ENCODE data around the gene STRA8.

The STRA8 gene

DNA sequence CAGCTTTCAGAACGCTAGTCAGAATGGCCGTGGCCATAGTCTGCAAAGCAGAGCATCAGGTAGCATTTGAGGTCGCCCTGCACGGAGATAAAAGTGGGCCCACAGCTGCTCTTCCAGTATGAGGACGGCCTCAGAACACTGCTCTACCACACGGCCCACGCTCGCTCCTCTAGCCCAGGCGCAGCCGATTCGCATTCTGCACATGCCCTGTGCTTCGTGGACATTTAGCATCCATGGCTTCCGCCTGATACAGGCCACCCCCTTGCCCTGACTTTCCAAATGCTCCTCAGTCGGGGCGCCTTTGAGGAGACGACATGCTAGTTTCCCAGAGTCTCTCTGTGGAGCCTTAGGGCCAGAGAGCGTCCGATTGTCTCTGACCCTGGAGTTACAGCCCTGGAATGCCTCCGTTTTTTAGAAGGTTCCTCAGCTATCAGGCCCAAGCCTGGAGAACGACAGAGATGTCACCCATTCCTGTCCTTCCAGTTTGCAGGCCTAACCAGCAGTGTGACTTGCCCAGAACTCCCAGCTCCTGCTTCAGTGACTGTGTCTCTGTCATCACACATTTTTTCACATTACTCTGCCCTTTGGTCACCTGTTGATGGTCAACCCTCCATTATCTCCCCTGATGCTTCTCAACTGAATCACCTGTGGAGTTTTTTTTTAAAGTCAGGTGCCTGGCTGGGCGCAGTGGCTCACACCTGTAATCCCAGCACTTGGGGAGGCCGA, 14.3 kb downstream of the STRA8 start:
- Histone ChIP-seq H3K4me3 (ENCODE audit: insufficient read depth, low read depth, low read length, poor library complexity, severe bottlenecking) (no peak overlapping the region), H3K27me3 (replicated peaks; ENCODE audit: control insufficient read depth, insufficient read depth, low read length, poor library complexity, severe bottlenecking) (no peaks in the 10 kb centered on the region), H3K9me3 (ENCODE audit: control insufficient read depth, low read length) (no peaks in the 10 kb centered on the region), H3K36me3 (ENCODE audit: control insufficient read depth, insufficient read depth, low read length) (no peaks in the 10 kb centered on the region), H3K27ac (ENCODE audit: insufficient read depth, low read length, poor library complexity, severe bottlenecking) (no peak overlapping the region), H3K4me1 (ENCODE audit: control insufficient read depth, insufficient read depth, low read length, poor library complexity, severe bottlenecking) (no peaks in the 10 kb centered on the region)
- DNase-seq: no peak

DNA sequence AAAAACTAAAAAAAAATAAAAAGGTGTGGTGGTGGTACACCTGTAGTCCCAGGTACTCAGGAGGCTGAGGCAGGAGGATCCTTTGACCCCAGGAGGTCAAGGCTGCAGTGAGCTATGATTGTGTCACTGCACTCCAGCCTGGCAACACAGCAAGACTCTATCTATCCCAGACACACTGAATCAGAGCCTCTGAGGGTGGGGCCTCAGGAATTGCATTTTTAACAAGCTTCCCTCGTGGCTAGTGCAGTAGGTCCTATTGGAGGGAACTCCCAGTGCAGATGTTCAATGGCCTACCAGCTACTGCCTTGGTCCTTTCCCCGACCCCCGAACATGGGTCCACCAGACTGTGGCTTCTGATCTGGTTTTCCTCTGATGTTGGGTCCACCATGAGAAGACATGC, 14.9 kb downstream of the STRA8 start:
- no peaks in the 10 kb centered on the region for H3K27me3 ChIP-seq (replicated peaks; ENCODE audit: control insufficient read depth, insufficient read depth, low read length, poor library complexity, severe bottlenecking)
- H3K4me1 ChIP-seq (ENCODE audit: control insufficient read depth, insufficient read depth, low read length, poor library complexity, severe bottlenecking): no peaks in the 10 kb centered on the region
- DNase-seq: no peak
- H3K4me3 ChIP-seq (ENCODE audit: insufficient read depth, low read depth, low read length, poor library complexity, severe bottlenecking): no peak overlapping the region
- no peaks in the 10 kb centered on the region for H3K36me3 ChIP-seq (ENCODE audit: control insufficient read depth, insufficient read depth, low read length)
- H3K9me3 ChIP-seq (ENCODE audit: control insufficient read depth, low read length): no peaks in the 10 kb centered on the region
- H3K27ac ChIP-seq (ENCODE audit: insufficient read depth, low read length, poor library complexity, severe bottlenecking): no peak overlapping the region

DNA sequence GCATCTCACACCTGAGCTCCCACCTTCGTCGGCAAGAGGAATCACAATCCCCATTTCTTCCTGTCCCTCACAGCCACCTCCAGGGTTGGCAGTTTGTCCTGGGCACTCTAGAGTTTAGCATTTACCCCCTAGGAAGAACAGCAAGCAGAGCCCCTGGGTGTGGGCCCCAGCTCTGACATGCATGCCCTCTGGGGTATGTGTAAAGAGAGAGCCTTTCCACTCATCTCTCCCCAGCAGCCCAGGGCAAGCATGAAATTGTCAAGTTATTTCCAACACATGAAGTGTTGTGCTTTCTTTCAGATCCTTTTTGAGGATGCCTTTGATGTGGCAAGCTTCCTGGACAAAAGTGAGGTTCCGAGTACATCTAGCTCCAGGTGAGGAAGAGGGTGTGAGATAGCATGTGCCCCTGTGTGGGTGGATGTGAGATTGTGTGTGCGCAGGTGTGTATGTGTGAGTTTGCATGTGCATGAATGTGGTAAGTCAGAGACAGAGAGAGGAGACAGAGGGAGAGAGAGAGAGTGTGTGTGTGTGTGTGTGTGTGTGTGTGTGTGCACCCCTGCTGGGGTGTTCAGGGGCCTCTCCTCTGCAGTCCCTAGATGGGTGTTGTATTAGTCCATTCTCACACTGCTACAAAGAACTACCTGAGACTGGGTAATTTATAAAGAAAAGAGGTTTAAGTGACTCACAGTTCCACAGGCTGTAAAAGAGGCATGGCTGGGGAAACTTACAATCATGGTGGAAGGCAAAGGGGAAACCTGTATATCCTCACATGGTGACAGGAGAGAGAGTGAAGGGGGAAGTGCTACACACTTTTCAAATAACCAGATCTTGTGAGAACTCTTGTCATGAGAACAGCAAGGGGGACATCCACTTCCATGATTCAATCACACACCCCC, 18.1 kb downstream of the STRA8 start:
- no peak for DNase-seq
- Histone ChIP-seq H3K4me3 (ENCODE audit: insufficient read depth, low read depth, low read length, poor library complexity, severe bottlenecking) (no peak overlapping the region), H3K4me1 (ENCODE audit: control insufficient read depth, insufficient read depth, low read length, poor library complexity, severe bottlenecking) (no peaks in the 10 kb centered on the region)

DNA sequence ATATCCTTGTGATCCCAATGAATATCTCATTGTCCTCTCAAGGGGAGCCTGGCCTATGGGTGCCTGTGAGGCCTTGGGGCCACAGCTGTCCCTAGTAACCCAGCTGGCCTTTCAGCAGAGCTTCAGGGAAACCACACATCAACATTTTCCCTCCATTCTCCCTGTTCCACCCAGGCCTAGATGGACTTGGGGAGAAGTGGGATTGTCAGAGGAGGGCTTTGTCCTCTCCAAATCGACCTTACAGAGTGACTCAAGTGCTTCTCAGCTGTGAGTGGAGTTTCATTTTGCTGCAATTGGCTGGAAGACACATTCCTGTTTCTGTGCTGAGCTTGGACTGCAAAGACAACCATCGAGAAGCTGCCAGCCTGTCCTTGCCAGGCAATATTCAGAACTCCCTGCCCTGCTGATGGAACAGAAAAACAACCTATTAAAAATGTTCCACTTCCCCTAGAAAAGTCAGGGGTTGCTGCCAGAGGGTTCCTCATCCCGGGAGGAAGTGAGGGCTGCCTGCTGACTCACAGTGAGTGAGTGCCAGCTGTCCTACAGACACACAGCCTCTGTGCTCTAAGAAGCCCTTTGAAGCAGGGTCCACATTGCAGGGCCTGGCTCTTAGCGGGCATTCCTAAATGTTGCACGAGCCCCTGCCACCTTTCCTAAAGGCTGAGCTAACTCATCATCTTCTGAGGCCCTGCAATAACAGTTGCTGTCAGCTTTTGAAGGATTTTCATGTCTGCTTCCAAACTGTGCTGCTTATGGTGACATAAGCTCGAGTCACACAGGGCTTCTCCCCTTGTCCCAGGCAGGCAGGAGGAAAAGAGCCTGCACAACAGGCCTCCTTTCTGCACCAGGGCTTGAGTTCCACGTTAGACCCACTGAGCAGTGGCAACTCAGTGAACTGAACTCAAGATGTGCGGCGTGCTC, 20.5 kb downstream of the STRA8 start:
- H3K9me3 ChIP-seq (ENCODE audit: control insufficient read depth, low read length): no peaks in the 10 kb centered on the region
- no peak for DNase-seq
- H3K4me3 ChIP-seq (ENCODE audit: insufficient read depth, low read depth, low read length, poor library complexity, severe bottlenecking): no peak overlapping the region
- no peak overlapping the region for H3K27ac ChIP-seq (ENCODE audit: insufficient read depth, low read length, poor library complexity, severe bottlenecking)
- H3K27me3 ChIP-seq (replicated peaks; ENCODE audit: control insufficient read depth, insufficient read depth, low read length, poor library complexity, severe bottlenecking): no peaks in the 10 kb centered on the region
- no peaks in the 10 kb centered on the region for H3K4me1 ChIP-seq (ENCODE audit: control insufficient read depth, insufficient read depth, low read length, poor library complexity, severe bottlenecking)
- H3K36me3 ChIP-seq (ENCODE audit: control insufficient read depth, insufficient read depth, low read length): no peaks in the 10 kb centered on the region

More for the DNA sequence above, 18.1 kb downstream of the STRA8 start:
- Histone ChIP-seq H3K27me3 (replicated peaks; ENCODE audit: control insufficient read depth, insufficient read depth, low read length, poor library complexity, severe bottlenecking) (no peaks in the 10 kb centered on the region), H3K36me3 (ENCODE audit: control insufficient read depth, insufficient read depth, low read length) (no peaks in the 10 kb centered on the region), H3K27ac (ENCODE audit: insufficient read depth, low read length, poor library complexity, severe bottlenecking) (no peak overlapping the region), H3K9me3 (ENCODE audit: control insufficient read depth, low read length) (no peaks in the 10 kb centered on the region)

DNA sequence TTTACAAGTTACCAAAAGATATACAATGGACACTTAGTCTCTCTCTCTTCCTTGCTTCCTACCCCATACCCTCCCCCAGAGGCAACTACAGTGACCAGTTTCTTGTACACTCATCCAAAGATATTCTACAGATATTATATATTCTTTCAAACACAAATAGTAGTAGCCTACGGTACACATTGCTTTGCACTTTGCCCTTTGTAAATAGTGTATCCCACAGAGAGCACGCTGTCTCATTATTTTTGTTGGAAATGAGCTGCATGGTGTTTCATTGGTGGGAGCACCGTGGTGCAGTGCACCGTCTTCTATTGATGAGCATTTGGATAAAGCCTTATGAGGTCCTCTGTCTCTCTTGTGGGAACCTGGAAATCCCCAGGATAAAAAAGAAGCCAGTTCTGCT, 24.2 kb downstream of the STRA8 start:
- Histone ChIP-seq H3K9me3 (ENCODE audit: control insufficient read depth, low read length) (no peaks in the 10 kb centered on the region), H3K4me3 (ENCODE audit: insufficient read depth, low read depth, low read length, poor library complexity, severe bottlenecking) (no peak overlapping the region), H3K36me3 (ENCODE audit: control insufficient read depth, insufficient read depth, low read length) (no peaks in the 10 kb centered on the region), H3K27me3 (replicated peaks; ENCODE audit: control insufficient read depth, insufficient read depth, low read length, poor library complexity, severe bottlenecking) (no peaks in the 10 kb centered on the region), H3K4me1 (ENCODE audit: control insufficient read depth, insufficient read depth, low read length, poor library complexity, severe bottlenecking) (no peaks in the 10 kb centered on the region), H3K27ac (ENCODE audit: insufficient read depth, low read length, poor library complexity, severe bottlenecking) (no peak overlapping the region)
- DNase-seq: no peak

DNA sequence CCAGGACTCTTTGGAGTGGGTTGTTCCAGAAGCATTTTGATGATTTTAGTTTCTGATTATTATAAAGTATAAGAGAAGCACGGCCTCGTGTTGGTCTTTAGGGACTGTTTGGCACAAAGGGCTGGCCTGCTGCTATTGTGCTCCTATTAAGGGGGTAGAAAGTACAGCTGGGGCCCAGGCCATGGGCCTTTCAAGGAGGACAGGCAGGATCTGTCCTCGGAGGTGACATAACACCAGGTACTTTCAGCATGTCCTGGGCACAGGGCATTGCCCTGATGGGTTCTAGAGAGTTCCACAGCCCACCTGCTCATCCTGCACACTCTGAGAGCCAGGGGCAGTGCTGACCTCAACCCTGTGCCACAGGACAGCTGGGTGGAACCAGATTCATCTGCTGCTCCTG, 24.9 kb downstream of the STRA8 start:
- H3K27ac ChIP-seq (ENCODE audit: insufficient read depth, low read length, poor library complexity, severe bottlenecking): no peak overlapping the region
- no peaks in the 10 kb centered on the region for H3K27me3 ChIP-seq (replicated peaks; ENCODE audit: control insufficient read depth, insufficient read depth, low read length, poor library complexity, severe bottlenecking)
- H3K36me3 ChIP-seq (ENCODE audit: control insufficient read depth, insufficient read depth, low read length): no peaks in the 10 kb centered on the region
- no peaks in the 10 kb centered on the region for H3K9me3 ChIP-seq (ENCODE audit: control insufficient read depth, low read length)
- no peak for DNase-seq
- no peaks in the 10 kb centered on the region for H3K4me1 ChIP-seq (ENCODE audit: control insufficient read depth, insufficient read depth, low read length, poor library complexity, severe bottlenecking)
- no peak overlapping the region for H3K4me3 ChIP-seq (ENCODE audit: insufficient read depth, low read depth, low read length, poor library complexity, severe bottlenecking)

DNA sequence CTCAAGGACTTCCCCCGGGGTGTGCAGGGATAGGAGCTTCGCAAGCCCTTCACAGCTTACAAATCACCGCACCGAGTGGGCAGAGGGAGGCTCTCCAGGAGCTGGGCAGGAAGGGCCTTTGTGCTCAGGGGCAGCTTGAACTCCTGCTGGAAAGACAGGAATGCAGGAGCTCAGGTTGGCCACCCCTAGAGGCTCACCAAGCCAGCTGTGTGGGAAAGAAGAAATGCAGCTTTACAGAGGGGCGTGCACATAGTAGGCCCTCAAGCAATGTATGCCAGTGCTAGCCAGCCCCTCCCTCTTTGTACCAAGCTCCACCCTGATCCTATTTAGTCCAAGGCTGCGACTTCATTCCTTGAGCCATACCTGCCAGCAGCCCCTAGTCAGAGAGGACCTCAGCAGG, 26.1 kb downstream of the STRA8 start:
- H3K27me3 ChIP-seq (replicated peaks; ENCODE audit: control insufficient read depth, insufficient read depth, low read length, poor library complexity, severe bottlenecking): no peaks in the 10 kb centered on the region
- DNase-seq: no peak

DNA sequence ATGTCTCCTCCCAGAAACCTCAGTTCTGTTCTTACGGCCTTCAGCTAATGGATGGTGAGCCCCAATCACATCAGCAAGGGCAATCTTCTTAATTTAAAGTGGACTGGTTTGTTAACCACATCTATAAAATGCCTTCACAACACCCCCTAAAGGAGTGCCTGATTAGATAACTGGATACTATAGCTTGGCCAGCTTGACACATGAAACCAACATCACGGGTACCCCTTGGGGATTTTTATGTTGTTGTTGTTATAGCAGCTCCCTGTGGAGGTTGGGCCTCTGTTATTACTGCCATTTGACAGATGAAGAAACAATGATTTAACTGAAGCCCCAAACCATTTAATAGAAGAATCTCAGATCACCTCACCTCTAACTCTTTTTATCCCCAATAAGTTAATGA, 26.8 kb downstream of the STRA8 start:
- DNase-seq: no peak
- no peaks in the 10 kb centered on the region for H3K27me3 ChIP-seq (replicated peaks; ENCODE audit: control insufficient read depth, insufficient read depth, low read length, poor library complexity, severe bottlenecking)
- H3K9me3 ChIP-seq (ENCODE audit: control insufficient read depth, low read length): no peaks in the 10 kb centered on the region
- H3K27ac ChIP-seq (ENCODE audit: insufficient read depth, low read length, poor library complexity, severe bottlenecking): no peak overlapping the region
- H3K4me1 ChIP-seq (ENCODE audit: control insufficient read depth, insufficient read depth, low read length, poor library complexity, severe bottlenecking): no peaks in the 10 kb centered on the region
- H3K4me3 ChIP-seq (ENCODE audit: insufficient read depth, low read depth, low read length, poor library complexity, severe bottlenecking): no peak overlapping the region
- H3K36me3 ChIP-seq (ENCODE audit: control insufficient read depth, insufficient read depth, low read length): no peaks in the 10 kb centered on the region

More for the DNA sequence above, 26.1 kb downstream of the STRA8 start:
- no peaks in the 10 kb centered on the region for H3K9me3 ChIP-seq (ENCODE audit: control insufficient read depth, low read length)
- H3K27ac ChIP-seq (ENCODE audit: insufficient read depth, low read length, poor library complexity, severe bottlenecking): no peak overlapping the region
- H3K4me1 ChIP-seq (ENCODE audit: control insufficient read depth, insufficient read depth, low read length, poor library complexity, severe bottlenecking): no peaks in the 10 kb centered on the region
- H3K4me3 ChIP-seq (ENCODE audit: insufficient read depth, low read depth, low read length, poor library complexity, severe bottlenecking): no peak overlapping the region
- H3K36me3 ChIP-seq (ENCODE audit: control insufficient read depth, insufficient read depth, low read length): no peaks in the 10 kb centered on the region

DNA sequence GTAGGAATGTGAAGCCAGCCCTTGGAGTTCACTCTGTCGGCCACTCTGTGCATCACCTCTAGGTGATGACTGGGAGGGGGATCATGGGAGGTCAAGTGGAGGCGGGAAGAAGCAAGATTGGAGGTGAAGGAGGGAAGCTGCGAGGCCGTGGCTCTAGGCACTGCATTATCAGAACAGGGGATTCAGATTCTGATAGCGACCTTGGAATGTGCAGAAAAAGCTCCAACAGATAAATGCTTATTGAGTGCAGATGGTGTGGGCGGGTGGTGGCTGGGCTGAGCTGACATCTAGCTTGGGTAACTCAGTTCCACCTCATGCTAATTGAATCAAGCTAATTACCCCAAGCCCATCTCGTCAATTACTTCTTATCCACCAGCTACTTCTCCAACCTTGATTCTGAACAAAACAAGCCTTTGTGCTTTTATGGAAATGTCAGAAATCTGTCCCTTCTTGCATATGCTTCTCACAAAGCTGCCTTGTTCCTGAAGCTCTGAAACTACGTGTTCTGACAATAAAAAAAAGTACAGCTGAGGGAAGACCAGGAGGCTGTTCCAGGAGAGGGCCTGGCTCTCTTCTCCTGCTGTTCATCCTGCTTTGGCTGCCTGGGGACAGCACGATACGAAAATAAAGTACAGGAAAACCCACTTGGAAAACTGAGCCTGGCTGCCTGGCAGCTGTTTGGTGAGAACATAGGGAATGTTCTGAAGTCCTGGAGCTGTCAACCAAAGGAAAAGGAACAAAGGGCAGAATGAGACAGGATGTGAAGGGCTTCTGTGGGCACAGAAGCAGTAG, 27.5 kb downstream of the STRA8 start:
- Histone ChIP-seq H3K4me1 (ENCODE audit: control insufficient read depth, insufficient read depth, low read length, poor library complexity, severe bottlenecking) (no peaks in the 10 kb centered on the region), H3K4me3 (ENCODE audit: insufficient read depth, low read depth, low read length, poor library complexity, severe bottlenecking) (no peak overlapping the region), H3K27ac (ENCODE audit: insufficient read depth, low read length, poor library complexity, severe bottlenecking) (no peak overlapping the region), H3K9me3 (ENCODE audit: control insufficient read depth, low read length) (no peaks in the 10 kb centered on the region), H3K27me3 (replicated peaks; ENCODE audit: control insufficient read depth, insufficient read depth, low read length, poor library complexity, severe bottlenecking) (no peaks in the 10 kb centered on the region), H3K36me3 (ENCODE audit: control insufficient read depth, insufficient read depth, low read length) (no peaks in the 10 kb centered on the region)
- no peak for DNase-seq
